Natural killer cell (primary cell): ENCODE measurements around the gene DNAH10. TPM values are rescaled to one million over a fixed set of nuclear protein-coding genes. Genes with fewer than 3 reads are reported as not detected.

Experiments used
- ATAC-seq, 3 donors: fragments of 150-1000 bp in 2 of 3; fragments of 200-7000 bp in 1 of 3; cut with Tn5 transposase; 1 replicate in 1 of 3; 2 replicates in 2 of 3; pipeline ENCODE4 v1.10.0; 2021; ENCODE audit warnings: mild to moderate bottlenecking in 2 of 3, moderate library complexity in 2 of 3
- DNase-seq, 2 donors: peaks; one replicate each; pipeline versions ENCODE4 v3.0.0 to v3.0.0-alpha.2; 2013 to 2021; ENCODE audit warnings: mixed read lengths in 1 of 2
- H3K27ac ChIP-seq: one replicate; pipeline ENCODE4 v1.5.1; 2013; ENCODE audit warnings: mild to moderate bottlenecking, low read length
- H3K27me3 ChIP-seq: one replicate; pipeline ENCODE4 v1.6.1; 2013; ENCODE audit warnings: low read length; ENCODE audit not compliant: control insufficient read depth, insufficient read depth
- H3K36me3 ChIP-seq: one replicate; pipeline ENCODE4 v1.6.1; 2013; ENCODE audit warnings: low read length; ENCODE audit not compliant: control insufficient read depth, insufficient read depth
- H3K4me1 ChIP-seq: one replicate; pipeline ENCODE4 v1.6.1; 2013; ENCODE audit warnings: low read length; ENCODE audit not compliant: control insufficient read depth, insufficient read depth
- H3K4me3 ChIP-seq: one replicate; pipeline ENCODE4 v1.5.1; 2013; ENCODE audit warnings: low read length
- H3K9me3 ChIP-seq: one replicate; pipeline ENCODE4 v1.6.1; 2013; ENCODE audit warnings: low read length; ENCODE audit not compliant: control insufficient read depth, insufficient read depth
- H3K27ac Mint-ChIP-seq, 2 donors: one replicate each; pipeline ENCODE4 v1.8.0; 2022; ENCODE audit warnings: mild to moderate bottlenecking in 2 of 2, mixed read lengths in 2 of 2, moderate library complexity in 1 of 2
- H3K27me3 Mint-ChIP-seq, 2 donors: one replicate each; pipeline ENCODE4 v1.8.0; 2022; ENCODE audit warnings: low read depth in 2 of 2, mixed read lengths in 2 of 2
- H3K36me3 Mint-ChIP-seq: one replicate; pipeline ENCODE4 v1.8.0; 2022; ENCODE audit warnings: mixed read lengths
- H3K4me1 Mint-ChIP-seq, 2 donors: one replicate each; pipeline ENCODE4 v1.8.0; 2022; ENCODE audit warnings: mixed read lengths in 2 of 2
- H3K4me3 Mint-ChIP-seq: one replicate; pipeline ENCODE4 v1.8.0; 2022; ENCODE audit warnings: mild to moderate bottlenecking, moderate library complexity, mixed read lengths
- H3K9me3 Mint-ChIP-seq, 2 donors: one replicate each; pipeline ENCODE4 v1.8.0; 2022; ENCODE audit warnings: mixed read lengths in 2 of 2
- CTCF ChIP-seq: fragments of 200-600 bp; IDR thresholded peaks from one replicate; pipeline ENCODE4 v1.8.0; 2022; ENCODE audit warnings: antibody characterized with exemption
- WGBS: methylation state at CpG from one replicate; pipeline ENCODE4 v1.1.7; 2013; ENCODE audit warnings: missing lambda C conversion rate; ENCODE audit not compliant: insufficient coverage; 5-methylcytosine and 5-hydroxymethylcytosine counted together
- intact Hi-C: fragments of 100-400 bp; cut with micrococcal nuclease; formaldehyde crosslinking; loops from one replicate; pipeline ENCODE4 v1.14.2; 2022
- total RNA-seq, 4 donors: library from RNA; stranded (reverse); fragments of 120-200 nt in 1 of 4; gene quantifications; one replicate each; pipeline versions ENCODE4 v1.2.3 to v1.2.4, GENCODE V29; 2013 to 2022

Gene DNAH10
- total RNA-seq, 3 donors from 2014 or later (not counting 1 experiment from before 2014, with no cell fraction given): 0.43 to 1.7 (median 0.94) TPM

GRCh38 chr12:123898673-123899072 is 136.6 kb downstream of the DNAH10 start:
- Mint-ChIP-seq H3K36me3 (no peaks in the 10 kb centered on the region), H3K4me1 (peaks cover 0 to 7% of the 10 kb centered on the region in 2 donors)
- 94% methylated on average over 18 of the region's 18 CpGs for WGBS

GRCh38 chr12:123899368-123899767 is 137.3 kb downstream of the DNAH10 start:
- H3K36me3 Mint-ChIP-seq: no peaks in the 10 kb centered on the region
- H3K27me3 Mint-ChIP-seq: peaks cover 12 to 18% of the 10 kb centered on the region in 2 donors
- H3K4me1 ChIP-seq: no peaks in the 10 kb centered on the region
- H3K27me3 ChIP-seq: no peaks in the 10 kb centered on the region
- no peak overlapping the region for H3K27ac ChIP-seq
- peaks cover 0 to 7% of the 10 kb centered on the region in 2 donors for H3K4me1 Mint-ChIP-seq
- H3K4me3 ChIP-seq: no peak overlapping the region
- intact Hi-C loops: no loop called here
- H3K27ac Mint-ChIP-seq: no peak overlapping the region
- H3K4me3 Mint-ChIP-seq: no peak overlapping the region
- 94% methylated on average over 9 of the region's 9 CpGs for WGBS
- DNase-seq (no peak), ATAC-seq (no peak)
- TF ChIP-seq CTCF: no peak
- H3K36me3 ChIP-seq: no peaks in the 10 kb centered on the region
- no peaks in the 10 kb centered on the region for H3K9me3 Mint-ChIP-seq
- H3K9me3 ChIP-seq: no peaks in the 10 kb centered on the region

More at GRCh38 chr12:123898673-123899072, 136.6 kb downstream of the DNAH10 start:
- Histone ChIP-seq H3K4me3 (no peak overlapping the region), H3K36me3 (no peaks in the 10 kb centered on the region), H3K27ac (no peak overlapping the region), H3K4me1 (no peaks in the 10 kb centered on the region), H3K27me3 (no peaks in the 10 kb centered on the region), H3K9me3 (no peaks in the 10 kb centered on the region)
- DNase-seq (no peak), ATAC-seq (no peak)
- Mint-ChIP-seq H3K4me3 (no peak overlapping the region), H3K27ac (no peak overlapping the region), H3K9me3 (no peaks in the 10 kb centered on the region), H3K27me3 (peaks cover 12 to 18% of the 10 kb centered on the region in 2 donors)
- intact Hi-C loops: no loop called here
- no peak for TF ChIP-seq CTCF

- TF ChIP-seq CTCF: no peak
- Mint-ChIP-seq H3K27me3 (peaks cover 12 to 18% of the 10 kb centered on the region in 2 donors), H3K36me3 (no peaks in the 10 kb centered on the region), H3K27ac (no peak overlapping the region), H3K4me3 (no peak overlapping the region), H3K4me1 (peaks cover 8 to 14% of the 10 kb centered on the region in 2 donors), H3K9me3 (no peaks in the 10 kb centered on the region)
- no peak overlapping the region for H3K4me3 ChIP-seq
- intact Hi-C loops: no loop called here
- no peak for DNase-seq
- ATAC-seq: no peak
- H3K27ac ChIP-seq: no peak overlapping the region
- no peaks in the 10 kb centered on the region for H3K9me3 ChIP-seq
- no peaks in the 10 kb centered on the region for H3K36me3 ChIP-seq
- no peaks in the 10 kb centered on the region for H3K27me3 ChIP-seq
- 25% methylated on average over 9 of the region's 9 CpGs for WGBS
- H3K4me1 ChIP-seq: no peaks in the 10 kb centered on the region
Measured at GRCh38 chr12:123900871-123901376, 138.8 kb downstream of the DNAH10 start.

- Mint-ChIP-seq H3K36me3 (no peaks in the 10 kb centered on the region), H3K27me3 (peaks cover 12 to 18% of the 10 kb centered on the region in 2 donors), H3K9me3 (no peaks in the 10 kb centered on the region), H3K4me3 (no peak overlapping the region), H3K4me1 (peaks cover 8 to 14% of the 10 kb centered on the region in 2 donors), H3K27ac (peak overlapping the region in 1 of 2 donors; percentile 34)
- Histone ChIP-seq H3K9me3 (no peaks in the 10 kb centered on the region), H3K4me3 (no peak overlapping the region), H3K27ac (no peak overlapping the region), H3K36me3 (no peaks in the 10 kb centered on the region), H3K4me1 (no peaks in the 10 kb centered on the region), H3K27me3 (no peaks in the 10 kb centered on the region)
- ATAC-seq: no peak
- 92% methylated on average over 13 of the region's 13 CpGs for WGBS
- no peak for DNase-seq
- no peak for TF ChIP-seq CTCF
- intact Hi-C loops: no loop called here
Measured at GRCh38 chr12:123902821-123903220, 140.7 kb downstream of the DNAH10 start.
